ENCODE measurements around the gene OLFM2. TPM values are rescaled to one million over a fixed set of nuclear protein-coding genes. Genes with fewer than 3 reads are reported as not detected.

OLFM2 gene
- total RNA-seq, 1 experiment from 2014 or later: 75.6 TPM

DNA sequence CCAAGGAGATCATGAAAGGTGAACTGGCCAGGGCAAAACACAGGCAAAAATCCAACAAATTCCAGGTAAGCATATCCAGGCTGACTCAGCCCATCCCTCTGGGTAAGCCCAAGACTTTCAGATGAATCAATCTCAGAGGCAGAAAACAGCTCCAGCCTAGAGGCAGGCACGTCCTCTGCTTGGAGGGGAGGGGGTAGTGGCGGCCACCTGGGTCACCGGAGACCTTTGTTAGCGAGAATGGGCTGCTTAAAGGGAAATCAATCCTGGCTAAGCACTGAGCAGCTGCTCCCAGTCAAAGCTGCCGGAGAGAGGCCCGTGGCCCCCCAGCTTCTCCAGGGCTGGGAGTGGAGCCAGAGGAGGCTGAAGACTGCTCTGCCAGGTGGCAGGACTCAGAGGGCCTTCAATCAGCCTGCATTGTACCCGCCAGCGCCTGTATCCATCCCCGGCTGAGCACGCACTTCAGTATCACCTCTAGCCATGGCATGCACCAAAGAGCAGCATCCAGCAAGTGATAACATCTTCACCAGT lies 53.0 kb downstream of the OLFM2 start:
- Mint-ChIP-seq H3K4me3 (no peak overlapping the region), H3K9me3 (no peaks in the 10 kb centered on the region), H3K4me1 (peaks cover 8 to 10% of the 10 kb centered on the region in 2 experiments), H3K27me3 (ENCODE audit: low read depth) (no peaks in the 10 kb centered on the region), H3K36me3 (ENCODE audit: insufficient read depth in 1 of 3, low read depth in 3 of 3) (peaks cover 2 to 5% (median 4%) of the 10 kb centered on the region in 3 experiments; a peak in 6 of 7 replicates), H3K27ac (peak overlapping the region; percentile 70 to 86 (median 82); a peak in 6 of 7 replicates)
- Histone ChIP-seq H2BK20ac (ENCODE audit: low read depth, low read length, poor library complexity, severe bottlenecking) (no peak overlapping the region), H3K9ac (ENCODE audit: extremely low read depth, insufficient read length, low read length) (no peak overlapping the region), H4K8ac (replicated peaks; ENCODE audit: insufficient read length, low read depth, low read length) (no peak overlapping the region), H3K56ac (ENCODE audit: insufficient read length, low read depth, low read length) (no peak overlapping the region), H3K4me1 (ENCODE audit: insufficient read depth, low read length) (no peaks in the 10 kb centered on the region), H2BK12ac (ENCODE audit: insufficient read length, low read depth, low read length) (no peak overlapping the region), H3K9me3 (ENCODE audit: control insufficient read depth, low read depth, low read length) (no peaks in the 10 kb centered on the region), H2BK120ac (ENCODE audit: low read depth, low read length, poor library complexity, severe bottlenecking) (no peak overlapping the region), H3K4me2 (ENCODE audit: insufficient read depth, insufficient read length, low read length) (no peak overlapping the region), H4K91ac (ENCODE audit: insufficient read length, low read depth, low read length) (no peak overlapping the region), H3K27ac (ENCODE audit: insufficient read length, low read depth, low read length) (no peak overlapping the region), H3K18ac (ENCODE audit: insufficient read length, low read depth, low read length) (no peak overlapping the region), H4K20me1 (ENCODE audit: control insufficient read depth, insufficient read depth, insufficient read length) (no peaks in the 10 kb centered on the region), H3K79me1 (ENCODE audit: insufficient read depth, low read depth, low read length, poor library complexity, severe bottlenecking) (no peaks in the 10 kb centered on the region), H2AFZ (ENCODE audit: low read length) (no peak overlapping the region), H2BK15ac (ENCODE audit: low read depth, low read length) (no peak overlapping the region), H3T11ph (ENCODE audit: low read length) (no peak overlapping the region), H2AK5ac (ENCODE audit: insufficient read length, low read length) (no peak overlapping the region), H3K4ac (ENCODE audit: low read depth, low read length) (no peak overlapping the region), H3K23me2 (ENCODE audit: insufficient read length, low read depth, low read length, poor library complexity, severe bottlenecking) (no peaks in the 10 kb centered on the region), H4K5ac (ENCODE audit: insufficient read length, low read depth, low read length) (no peak overlapping the region), H3K27me3 (ENCODE audit: insufficient read depth, low read length) (no peaks in the 10 kb centered on the region), H3K23ac (ENCODE audit: insufficient read length, low read depth, low read length) (no peak overlapping the region), H2BK5ac (ENCODE audit: insufficient read length, low read length) (no peak overlapping the region), H3K79me2 (ENCODE audit: insufficient read depth, low read length) (no peaks in the 10 kb centered on the region), H3K14ac (ENCODE audit: insufficient read depth, low read length) (no peak overlapping the region)
- peak; percentile 51 for DNase-seq
- WGBS (ENCODE audit: extremely low coverage, insufficient read length, low lambda C conversion rate): no CpG with 5 or more reads among the region's 10 CpGs
- TF ChIP-seq CTCF (conservative IDR thresholded peaks at IDR 0.05): no peak
